HepG2 (cell line): ENCODE data around the gene CCDC57. TPM values are rescaled to one million over a fixed set of nuclear protein-coding genes. Genes with fewer than 3 reads are reported as not detected.

Source experiments
- ATAC-seq: fragments of 200-7000 bp; cut with Tn5 transposase; 3 replicates; pipeline ENCODE4 v1.9.1; 2020; ENCODE audit warnings: mild to moderate bottlenecking, moderate library complexity
- BruUV-seq: library from RNA; stranded (reverse); fragments of 400-500 nt; replicated peaks from 2 replicates; lab custom pipeline; 2021; lab: Mats Ljungman, UMichigan
- CTCF ChIA-PET: fragments of 300-600 bp; formaldehyde crosslinking; extraction: SDS; loops from one replicate; lab custom pipeline; 2021; ENCODE audit warnings: low total read pairs, inconsistent platforms, low intra/inter-chr PET ratio; lab: Yijun Ruan, JAX
- POLR2A ChIA-PET: fragments of 350-600 bp; sonication (Branson Sonifier 250); formaldehyde crosslinking; loops from one replicate; lab custom pipeline; 2020; ENCODE audit warnings: antibody characterized with exemption, inconsistent platforms; lab: Yijun Ruan, JAX
- DNase-seq: peaks from one replicate; pipeline ENCODE4 v3.0.0-alpha.2; 2015; ENCODE audit warnings: low spot score
- FAIRE-seq: peaks from 3 replicates; lab custom pipeline; 2011; peaks lifted over from hg19 to GRCh38; lab: Jason Lieb, UNC
- H2AFZ ChIP-seq: one replicate; pipeline ENCODE4 v1.6.1; 2011; ENCODE audit warnings: low read length, inconsistent platforms
- H3K27ac ChIP-seq: fragments of 300-600 bp; 3 replicates; pipeline ENCODE4 v1.8.0; 2011; ENCODE audit warnings: mixed run types, mild to moderate bottlenecking, mixed read lengths, low read length, inconsistent platforms; ENCODE audit not compliant: insufficient read depth; ENCODE audit errors: extremely low read length
- H3K27me3 ChIP-seq, 2 experiments: fragments of 200-600 bp in 1 of 2; 2 replicates in 1 of 2; 3 replicates in 1 of 2; pipeline versions ENCODE4 v1.6.0 to v1.8.0; 2011; ENCODE audit warnings: low read length in 2 of 2, mild to moderate bottlenecking in 2 of 2, moderate library complexity in 2 of 2, inconsistent platforms in 1 of 2; ENCODE audit not compliant: insufficient read depth in 2 of 2, control insufficient read depth in 1 of 2
- H3K36me3 ChIP-seq, 2 experiments: fragments of 200-600 bp in 1 of 2; replicated peaks in 1 of 2; 2 replicates in 1 of 2; 3 replicates in 1 of 2; pipeline versions ENCODE4 v1.5.1 to v1.8.0; 2011; ENCODE audit warnings: low read length in 2 of 2, inconsistent platforms in 1 of 2; ENCODE audit not compliant: insufficient read depth in 2 of 2, control insufficient read depth in 1 of 2
- H3K4me1 ChIP-seq: 2 replicates; pipeline ENCODE4 v1.5.1; 2012; ENCODE audit warnings: low read length, inconsistent platforms; ENCODE audit not compliant: insufficient read depth
- H3K4me2 ChIP-seq: 2 replicates; pipeline ENCODE4 v1.6.0; 2011; ENCODE audit warnings: low read depth, low read length, inconsistent platforms
- H3K4me3 ChIP-seq, 3 experiments: fragments of 200-600 bp in 1 of 3; sonication (generic), shearing (Covaris generic) in 1 of 3; replicated peaks in 1 of 3; 2 replicates each; pipeline ENCODE4 v1.5.1; 2011 to 2016; ENCODE audit warnings: low read length in 3 of 3, inconsistent platforms in 2 of 3, low read depth in 2 of 3, mild to moderate bottlenecking in 2 of 3, control low read depth in 1 of 3, mixed read lengths in 1 of 3; ENCODE audit not compliant: insufficient read depth in 1 of 3
- H3K79me2 ChIP-seq: one replicate; pipeline ENCODE4 v1.6.1; 2011; ENCODE audit warnings: low read length, inconsistent platforms; ENCODE audit not compliant: insufficient read depth
- H3K9ac ChIP-seq: 2 replicates; pipeline ENCODE4 v1.6.0; 2011; ENCODE audit warnings: mild to moderate bottlenecking, low read depth, low read length, inconsistent platforms; ENCODE audit not compliant: insufficient read depth
- H3K9me3 ChIP-seq: 2 replicates; pipeline ENCODE4 v1.5.1; 2012; ENCODE audit warnings: mild to moderate bottlenecking, low read length
- H4K20me1 ChIP-seq: 2 replicates; pipeline ENCODE4 v1.6.0; 2011; ENCODE audit warnings: inconsistent platforms, mild to moderate bottlenecking, low read length, moderate library complexity; ENCODE audit not compliant: insufficient read depth
- ARID2 ChIP-seq: sonication (generic); formaldehyde crosslinking; IDR thresholded peaks from 2 replicates; pipeline ENCODE4 v1.8.1; 2022; ENCODE audit warnings: mild to moderate bottlenecking, missing genetic modification reagents, borderline replicate concordance
- ATF7-NPFF ChIP-seq: sonication (generic); formaldehyde crosslinking; IDR thresholded peaks from 2 replicates; pipeline ENCODE4 v1.8.1; 2023; ENCODE audit warnings: mild to moderate bottlenecking, low read depth, missing genetic modification reagents, moderate library complexity
- GTF3A ChIP-seq: sonication (generic); formaldehyde crosslinking; conservative IDR thresholded peaks from 2 replicates; pipeline ENCODE4 v1.4.0; 2020; ENCODE audit warnings: mild to moderate bottlenecking, missing genetic modification reagents
- HDAC1 ChIP-seq: sonication (generic); formaldehyde crosslinking; IDR thresholded peaks from 2 replicates; pipeline ENCODE4 v1.5.1; 2020; ENCODE audit warnings: mild to moderate bottlenecking, missing genetic modification reagents
- HNRNPLL ChIP-seq: fragments of 200-400 bp; formaldehyde crosslinking; IDR thresholded peaks from 2 replicates; pipeline ENCODE4 v1.6.1; 2017; ENCODE audit warnings: mild to moderate bottlenecking, low read depth, low read length; ENCODE audit not compliant: poor library complexity, severe bottlenecking
- MIER3 ChIP-seq: IDR thresholded peaks from 2 replicates; pipeline ENCODE4 v1.6.1; 2016; ENCODE audit warnings: missing compliant biosample characterization, borderline replicate concordance
- NFYC ChIP-seq: IDR thresholded peaks from 2 replicates; pipeline ENCODE4 v1.6.1; 2016; ENCODE audit warnings: missing genetic modification reagents, missing compliant biosample characterization
- NR1H2 ChIP-seq: sonication (generic); formaldehyde crosslinking; IDR thresholded peaks from 2 replicates; pipeline ENCODE4 v1.8.1; 2022; ENCODE audit warnings: low read depth, missing genetic modification reagents, borderline replicate concordance
- PRDM15 ChIP-seq: sonication (generic); formaldehyde crosslinking; IDR thresholded peaks from 2 replicates; pipeline ENCODE4 v1.4.0; 2020; ENCODE audit warnings: missing genetic modification reagents
- SAFB2 ChIP-seq: sonication (generic); formaldehyde crosslinking; IDR thresholded peaks from 2 replicates; pipeline ENCODE4 v1.5.1; 2020; ENCODE audit warnings: missing genetic modification reagents, low read depth, mild to moderate bottlenecking, borderline replicate concordance
- SIX4 ChIP-seq: sonication (generic); formaldehyde crosslinking; IDR thresholded peaks from 2 replicates; pipeline ENCODE4 v1.4.0; 2020; ENCODE audit warnings: missing genetic modification reagents
- SMC3 ChIP-seq: IDR thresholded peaks from 2 replicates; pipeline ENCODE4 v1.6.1; 2011; ENCODE audit warnings: low read length, improper control_type of control experiment
- TMF1 ChIP-seq: sonication (generic); formaldehyde crosslinking; IDR thresholded peaks from 2 replicates; pipeline ENCODE4 v1.8.1; 2022; ENCODE audit warnings: low read depth, missing genetic modification reagents
- ZBTB42 ChIP-seq: sonication (generic); formaldehyde crosslinking; IDR thresholded peaks from 2 replicates; pipeline ENCODE4 v1.5.0; 2020; ENCODE audit warnings: mild to moderate bottlenecking, missing genetic modification reagents
- ZNF276 ChIP-seq: sonication (generic); formaldehyde crosslinking; IDR thresholded peaks from 2 replicates; pipeline ENCODE4 v1.4.0; 2020; ENCODE audit warnings: mild to moderate bottlenecking, low read depth, missing genetic modification reagents
- ZNF713 ChIP-seq: sonication (generic); formaldehyde crosslinking; IDR thresholded peaks from 2 replicates; pipeline ENCODE4 v1.4.0; 2020; ENCODE audit warnings: mild to moderate bottlenecking, missing genetic modification reagents
- WGBS: methylation state at CpG from one replicate; pipeline ENCODE4 v1.1.6; 2017; ENCODE audit warnings: low lambda C conversion rate; 5-methylcytosine and 5-hydroxymethylcytosine counted together
- in situ Hi-C: cut with HindIII; loops from 2 replicates; pipeline ENCODE4 v1.10.0; 2017; ENCODE audit warnings: low pct_unique_long_range_greater_than_20kb; ENCODE audit not compliant: extremely low pct_ligation_motif_present
- intact Hi-C: fragments of 100-400 bp; cut with micrococcal nuclease; formaldehyde crosslinking; loops from one replicate; pipeline ENCODE4 v1.10.0; 2022; ENCODE audit not compliant: unreplicated experiment
- polyA plus RNA-seq, 8 experiments: library from polyadenylated mRNA; depleted of rRNA in 3 of 8; stranded (reverse) in 7 of 8; unstranded in 1 of 8; fragments of >200 nt; fragmentation: Illumina TruSeq in 4 of 8; extraction: Trizol in 4 of 8; gene quantifications; 2 replicates each; pipeline versions ENCODE4 v1.2.1 to v1.2.3, GENCODE V29; 2011 to 2016; ENCODE audit warnings: low read depth in 4 of 8, missing spikeins in 1 of 8, mixed read lengths in 1 of 8; ENCODE audit not compliant: insufficient read depth in 1 of 8
- total RNA-seq, 5 experiments: library from RNA; depleted of rRNA; stranded (reverse); fragments of >200 nt; fragmentation: Illumina TruSeq; extraction: Trizol; gene quantifications; 2 replicates each; pipeline ENCODE4 v1.2.3, GENCODE V29; 2016; ENCODE audit warnings: low read depth in 1 of 5
- TF ChIP-seq, protein P1 (sequence below): sonication (generic); formaldehyde crosslinking; IDR thresholded peaks from 2 replicates; pipeline ENCODE4 v1.9.0; 2021; ENCODE audit warnings: missing genetic modification reagents, borderline replicate concordance

CCDC57 gene
- total and polyA plus RNA-seq, 2 of the 13 experiments (the other 11 are each of a cell fraction or from before 2014, with no cell fraction given), result 59.3 to 59.9 TPM

GRCh38 chr17:82082456-82082855 is 130.2 kb downstream of the CCDC57 start (continued):
- TF ChIP-seq PRDM15 (no peak), HDAC1 (CRISPR knock-in tag) (no peak), SAFB2 (CRISPR knock-in tag) (no peak), NFYC (CRISPR knock-in tag) (no peak), ZBTB42 (CRISPR knock-in tag) (no peak), TMF1 (CRISPR knock-in tag) (no peak)
- TF ChIP-seq, protein P1, sequence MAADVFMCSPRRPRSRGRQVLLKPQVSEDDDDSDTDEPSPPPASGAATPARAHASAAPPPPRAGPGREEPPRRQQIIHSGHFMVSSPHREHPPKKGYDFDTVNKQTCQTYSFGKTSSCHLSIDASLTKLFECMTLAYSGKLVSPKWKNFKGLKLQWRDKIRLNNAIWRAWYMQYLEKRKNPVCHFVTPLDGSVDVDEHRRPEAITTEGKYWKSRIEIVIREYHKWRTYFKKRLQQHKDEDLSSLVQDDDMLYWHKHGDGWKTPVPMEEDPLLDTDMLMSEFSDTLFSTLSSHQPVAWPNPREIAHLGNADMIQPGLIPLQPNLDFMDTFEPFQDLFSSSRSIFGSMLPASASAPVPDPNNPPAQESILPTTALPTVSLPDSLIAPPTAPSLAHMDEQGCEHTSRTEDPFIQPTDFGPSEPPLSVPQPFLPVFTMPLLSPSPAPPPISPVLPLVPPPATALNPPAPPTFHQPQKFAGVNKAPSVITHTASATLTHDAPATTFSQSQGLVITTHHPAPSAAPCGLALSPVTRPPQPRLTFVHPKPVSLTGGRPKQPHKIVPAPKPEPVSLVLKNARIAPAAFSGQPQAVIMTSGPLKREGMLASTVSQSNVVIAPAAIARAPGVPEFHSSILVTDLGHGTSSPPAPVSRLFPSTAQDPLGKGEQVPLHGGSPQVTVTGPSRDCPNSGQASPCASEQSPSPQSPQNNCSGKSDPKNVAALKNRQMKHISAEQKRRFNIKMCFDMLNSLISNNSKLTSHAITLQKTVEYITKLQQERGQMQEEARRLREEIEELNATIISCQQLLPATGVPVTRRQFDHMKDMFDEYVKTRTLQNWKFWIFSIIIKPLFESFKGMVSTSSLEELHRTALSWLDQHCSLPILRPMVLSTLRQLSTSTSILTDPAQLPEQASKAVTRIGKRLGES, result no peak

- no peak overlapping the region for H3K4me2 ChIP-seq
- no peak overlapping the region for H3K4me3 ChIP-seq
- ChIA-PET POLR2A (no interaction called here), CTCF (no interaction called here)
- no peaks in the 10 kb centered on the region for H3K9me3 ChIP-seq
- intact Hi-C loops (no loop called here), in situ Hi-C loops (no loop called here)
- H3K36me3 ChIP-seq, result peaks cover 72 to 84% of the 10 kb centered on the region in 2 experiments
- no peak overlapping the region for H3K9ac ChIP-seq
- no peaks in the 10 kb centered on the region for H3K79me2 ChIP-seq
- FAIRE-seq (no peak), ATAC-seq (no peak), DNase-seq (no peak)
- H2AFZ ChIP-seq, result no peak overlapping the region
- no TSS peak for BruUV-seq
- no peaks in the 10 kb centered on the region for H3K27me3 ChIP-seq
- 97% methylated on average over 17 of the region's 22 CpGs for WGBS
- H3K4me1 ChIP-seq, result no peaks in the 10 kb centered on the region
- H4K20me1 ChIP-seq, result peaks cover 56% of the 10 kb centered on the region
- H3K27ac ChIP-seq, result no peak overlapping the region
- TF ChIP-seq MIER3, result no peak
- TF ChIP-seq SMC3, result no peak
- TF ChIP-seq SIX4 (CRISPR knock-in tag), result no peak
- TF ChIP-seq ARID2 (CRISPR knock-in tag), result no peak
- TF ChIP-seq HNRNPLL, result peak; percentile 17
- TF ChIP-seq ATF7-NPFF (CRISPR knock-in tag), result no peak
- no peak for TF ChIP-seq ZNF713 (CRISPR knock-in tag)
- TF ChIP-seq NR1H2 (CRISPR knock-in tag), result no peak
- no peak for TF ChIP-seq GTF3A (CRISPR knock-in tag)
- no peak for TF ChIP-seq ZNF276 (CRISPR knock-in tag)
Observed at GRCh38 chr17:82081966-82082365, 130.7 kb downstream of the CCDC57 start.
